A549 (cell line): Measurements from ENCODE around the gene ST3GAL5. TPM values are rescaled to one million over a fixed set of nuclear protein-coding genes. Genes with fewer than 3 reads are reported as not detected.

ENCODE experiments used
- ATAC-seq, 2 experiments: fragments of 200-7000 bp in 1 of 2; fragments of >200 bp in 1 of 2; cut with Nextera tagmentation in 1 of 2; cut with Tn5 transposase in 1 of 2; 3 replicates each; pipeline versions ENCODE4 v1.8.0 to v1.9.1; 2018 to 2020; ENCODE audit warnings: mild to moderate bottlenecking in 1 of 2, moderate library complexity in 1 of 2
- CTCF ChIA-PET: fragments of 300-600 bp; sonication (Branson Sonifier 250); formaldehyde crosslinking; extraction: SDS; loops from one replicate; lab custom pipeline; 2021; ENCODE audit warnings: antibody characterized with exemption, inconsistent platforms; lab: Yijun Ruan, JAX
- POLR2A ChIA-PET: fragments of 350-600 bp; formaldehyde crosslinking; extraction: SDS; loops from one replicate; lab custom pipeline; 2021; ENCODE audit warnings: antibody characterized with exemption, inconsistent platforms; lab: Yijun Ruan, JAX
- DNase-seq, 2 experiments: peaks; one replicate each; pipeline versions ENCODE4 v3.0.0 to v3.0.0-alpha.2; 2011 to 2016; ENCODE audit warnings: low read depth in 1 of 2, low spot score in 1 of 2
- FAIRE-seq: peaks from 2 replicates; lab custom pipeline; 2011; peaks lifted over from hg19 to GRCh38; lab: Jason Lieb, UNC
- H3K27ac ChIP-seq, 2 experiments: fragments of >200 bp; sonication (Bioruptor Twin); formaldehyde crosslinking; 3 replicates each; pipeline ENCODE4 v1.5.1; 2016 to 2017
- H3K4me1 ChIP-seq: fragments of >200 bp; sonication (Bioruptor Twin); formaldehyde crosslinking; 3 replicates; pipeline ENCODE4 v1.6.1; 2016
- H3K4me2 ChIP-seq: fragments of >200 bp; sonication (Bioruptor Twin); formaldehyde crosslinking; 3 replicates; pipeline ENCODE4 v1.6.1; 2016
- H3K4me3 ChIP-seq: fragments of >200 bp; sonication (Bioruptor Twin); formaldehyde crosslinking; 3 replicates; pipeline ENCODE4 v1.5.1; 2016
- H3K9me3 ChIP-seq: fragments of >200 bp; sonication (Bioruptor Twin); formaldehyde crosslinking; 3 replicates; pipeline ENCODE4 v1.6.1; 2016
- BHLHE40 ChIP-seq: IDR thresholded peaks from 2 replicates; pipeline ENCODE4 v1.6.1; 2012; ENCODE audit warnings: low read depth, low read length, inconsistent platforms
- CHD4 ChIP-seq: fragments of 200-600 bp; sonication (generic); IDR thresholded peaks from 2 replicates; pipeline ENCODE4 v1.6.1; 2016; ENCODE audit warnings: antibody characterized with exemption, mild to moderate bottlenecking, borderline replicate concordance
- EHMT2 ChIP-seq: fragments of 200-600 bp; sonication (generic); IDR thresholded peaks from 2 replicates; pipeline ENCODE4 v1.6.1; 2016; ENCODE audit warnings: antibody characterized with exemption, low read depth, mild to moderate bottlenecking, moderate library complexity
- FOXS1 ChIP-seq: fragments of 250-450 bp; sonication (Bioruptor Pico); IDR thresholded peaks from 2 replicates; pipeline ENCODE4 v1.5.0; 2020; ENCODE audit warnings: mild to moderate bottlenecking, moderate library complexity
- HDAC2 ChIP-seq: fragments of 200-600 bp; sonication (generic); IDR thresholded peaks from 2 replicates; pipeline ENCODE4 v1.6.1; 2016
- HOXB13 ChIP-seq: fragments of 250-450 bp; sonication (Bioruptor Pico); IDR thresholded peaks from 2 replicates; pipeline ENCODE4 v1.5.0; 2020; ENCODE audit warnings: low read depth, mild to moderate bottlenecking, moderate library complexity
- HOXB5 ChIP-seq: fragments of 250-450 bp; sonication (Bioruptor Pico); IDR thresholded peaks from 2 replicates; pipeline ENCODE4 v1.5.0; 2020; ENCODE audit warnings: mild to moderate bottlenecking, moderate library complexity
- JUNB ChIP-seq: fragments of >200 bp; sonication (Bioruptor Twin); formaldehyde crosslinking; IDR thresholded peaks from 2 replicates; pipeline ENCODE4 v1.6.1; 2016
- MAFK ChIP-seq: fragments of 450-650 bp; IDR thresholded peaks from 2 replicates; pipeline ENCODE4 v1.6.1; 2014; ENCODE audit not compliant: partially characterized antibody
- PHF8 ChIP-seq: fragments of 200-600 bp; sonication (generic); IDR thresholded peaks from 2 replicates; pipeline ENCODE4 v1.6.1; 2016; ENCODE audit warnings: low read depth, mild to moderate bottlenecking, antibody characterized with exemption, moderate library complexity, borderline replicate concordance
- POLR2AphosphoS2 ChIP-seq: conservative IDR thresholded peaks from 2 replicates; pipeline ENCODE4 v1.6.1; 2012; ENCODE audit warnings: low read length, improper control_type of control experiment, inconsistent platforms
- RAD21 ChIP-seq, 2 experiments: fragments of >200 bp in 1 of 2; sonication (Bioruptor Twin) in 1 of 2; formaldehyde crosslinking in 1 of 2; IDR thresholded peaks in 1 of 2; conservative IDR thresholded peaks in 1 of 2; 2 replicates in 1 of 2; 3 replicates in 1 of 2; pipeline ENCODE4 v1.6.1; 2012 to 2018; ENCODE audit warnings: inconsistent platforms in 1 of 2
- RARB ChIP-seq: fragments of 250-450 bp; sonication (Bioruptor Pico); IDR thresholded peaks from 2 replicates; pipeline ENCODE4 v1.8.0; 2021; ENCODE audit warnings: mild to moderate bottlenecking, moderate library complexity
- RNF2 ChIP-seq: fragments of 200-600 bp; sonication (generic); IDR thresholded peaks from 2 replicates; pipeline ENCODE4 v1.6.1; 2016; ENCODE audit warnings: low read depth, mild to moderate bottlenecking, antibody characterized with exemption, moderate library complexity, borderline replicate concordance
- SMC3 ChIP-seq: fragments of >200 bp; sonication (Bioruptor Twin); formaldehyde crosslinking; IDR thresholded peaks from 3 replicates; pipeline ENCODE4 v1.6.1; 2018; ENCODE audit warnings: inconsistent platforms
- TP53 ChIP-seq: fragments of 250-450 bp; sonication (Bioruptor Pico); IDR thresholded peaks from 2 replicates; pipeline ENCODE4 v1.5.0; 2021; ENCODE audit warnings: mild to moderate bottlenecking, moderate library complexity
- ZFP36 ChIP-seq: fragments of 450-650 bp; IDR thresholded peaks from 2 replicates; pipeline ENCODE4 v1.6.1; 2014; ENCODE audit warnings: borderline replicate concordance; ENCODE audit not compliant: partially characterized antibody
- ZNF302 ChIP-seq: fragments of 250-450 bp; sonication (Bioruptor Pico); IDR thresholded peaks from 2 replicates; pipeline ENCODE4 v1.9.0; 2021; ENCODE audit warnings: inconsistent platforms, mild to moderate bottlenecking, moderate library complexity
- WGBS: methylation state at CpG from one replicate; pipeline ENCODE4 v1.1.6; 2017; ENCODE audit errors: missing lambda C conversion rate; 5-methylcytosine and 5-hydroxymethylcytosine counted together
- polyA plus RNA-seq, 4 experiments: library from polyadenylated mRNA; depleted of rRNA in 3 of 4; stranded (reverse); fragments of >200 nt; fragmentation: RNase III in 1 of 4; extraction: RNeasy Plus Mini Kit Qiagen cat#74134 plus additional on column Dnase treatment in 1 of 4; gene quantifications; 2 replicates in 3 of 4; 3 replicates in 1 of 4; pipeline ENCODE4 v1.2.3, GENCODE V29; 2011 to 2017
- TF ChIP-seq, protein P1 (sequence below): fragments of 250-450 bp; sonication (Bioruptor Pico); IDR thresholded peaks from 2 replicates; pipeline ENCODE4 v1.5.0; 2020; ENCODE audit warnings: low read depth, mild to moderate bottlenecking, moderate library complexity
- TF ChIP-seq, protein P2 (sequence below): IDR thresholded peaks from 2 replicates; pipeline ENCODE4 v1.6.1; 2012; ENCODE audit warnings: low read depth, borderline replicate concordance
- TF ChIP-seq, protein P3 (sequence below): fragments of 150-350 bp; IDR thresholded peaks from 2 replicates; pipeline ENCODE4 v1.6.1; 2014; ENCODE audit warnings: low read depth, mild to moderate bottlenecking, low read length
- TF ChIP-seq, protein P4 (sequence below): fragments of >200 bp; sonication (Bioruptor Twin); formaldehyde crosslinking; IDR thresholded peaks from 3 replicates; pipeline ENCODE4 v1.6.1; 2016
- TF ChIP-seq, protein P5 (sequence below): fragments of >200 bp; sonication (Bioruptor Twin); formaldehyde crosslinking; IDR thresholded peaks from 2 replicates; pipeline ENCODE4 v1.6.1; 2016
- TF ChIP-seq, protein P6 (sequence below): IDR thresholded peaks from 2 replicates; pipeline ENCODE4 v1.6.1; 2012
- TF ChIP-seq, protein P7 (sequence below): fragments of 250-450 bp; sonication (Bioruptor Pico); IDR thresholded peaks from 2 replicates; pipeline ENCODE4 v1.5.0; 2021; ENCODE audit warnings: mild to moderate bottlenecking, moderate library complexity, borderline replicate concordance

Gene ST3GAL5
- polyA plus RNA-seq, 2 of the 4 experiments (the other 2 are of a cell fraction): 36.9 to 119 TPM

DNA sequence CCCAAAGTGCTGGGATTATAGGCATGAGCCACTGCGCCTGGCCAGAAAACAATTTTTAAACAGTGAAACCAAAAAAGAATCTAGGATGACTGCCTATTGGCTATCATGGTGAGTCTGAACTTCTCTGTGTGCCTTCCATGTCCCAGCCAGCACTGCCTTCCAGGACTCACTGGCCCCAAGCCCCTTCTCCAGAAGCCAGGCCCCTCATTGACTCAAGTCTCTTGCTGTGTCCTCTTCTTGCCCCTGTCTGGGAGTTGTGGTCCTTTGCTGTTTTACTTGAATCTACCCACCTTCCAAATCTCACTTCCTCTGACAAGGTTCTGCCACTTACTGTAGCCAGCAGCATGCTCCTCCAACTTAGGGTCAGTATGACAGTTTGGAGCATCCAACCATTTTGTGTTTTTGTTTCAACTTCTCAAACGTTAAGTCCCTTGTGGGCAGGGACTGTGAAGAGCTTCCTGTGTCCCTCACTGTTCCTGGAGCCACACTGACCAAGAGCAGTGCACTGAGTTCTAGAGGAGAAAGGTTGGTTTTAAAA is 41.7 kb downstream of the ST3GAL5 start:
- H3K27ac ChIP-seq: no peak overlapping the region
- ATAC-seq (no peak), FAIRE-seq (no peak), DNase-seq (no peak)
- POLR2A ChIA-PET: no interaction called here
- TF ChIP-seq SMC3 (no peak), FOXS1 (CRISPR knock-in tag) (no peak), JUNB (no peak), POLR2AphosphoS2 (no peak), ZNF302 (no peak), BHLHE40 (no peak), HOXB13 (CRISPR knock-in tag) (no peak), MAFK (no peak)
- TF ChIP-seq, protein P1, sequence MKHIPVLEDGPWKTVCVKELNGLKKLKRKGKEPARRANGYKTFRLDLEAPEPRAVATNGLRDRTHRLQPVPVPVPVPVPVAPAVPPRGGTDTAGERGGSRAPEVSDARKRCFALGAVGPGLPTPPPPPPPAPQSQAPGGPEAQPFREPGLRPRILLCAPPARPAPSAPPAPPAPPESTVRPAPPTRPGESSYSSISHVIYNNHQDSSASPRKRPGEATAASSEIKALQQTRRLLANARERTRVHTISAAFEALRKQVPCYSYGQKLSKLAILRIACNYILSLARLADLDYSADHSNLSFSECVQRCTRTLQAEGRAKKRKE (CRISPR knock-in tag): no peak
- TF ChIP-seq, protein P2, sequence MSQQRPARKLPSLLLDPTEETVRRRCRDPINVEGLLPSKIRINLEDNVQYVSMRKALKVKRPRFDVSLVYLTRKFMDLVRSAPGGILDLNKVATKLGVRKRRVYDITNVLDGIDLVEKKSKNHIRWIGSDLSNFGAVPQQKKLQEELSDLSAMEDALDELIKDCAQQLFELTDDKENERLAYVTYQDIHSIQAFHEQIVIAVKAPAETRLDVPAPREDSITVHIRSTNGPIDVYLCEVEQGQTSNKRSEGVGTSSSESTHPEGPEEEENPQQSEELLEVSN: no peak
- TF ChIP-seq, protein P3, sequence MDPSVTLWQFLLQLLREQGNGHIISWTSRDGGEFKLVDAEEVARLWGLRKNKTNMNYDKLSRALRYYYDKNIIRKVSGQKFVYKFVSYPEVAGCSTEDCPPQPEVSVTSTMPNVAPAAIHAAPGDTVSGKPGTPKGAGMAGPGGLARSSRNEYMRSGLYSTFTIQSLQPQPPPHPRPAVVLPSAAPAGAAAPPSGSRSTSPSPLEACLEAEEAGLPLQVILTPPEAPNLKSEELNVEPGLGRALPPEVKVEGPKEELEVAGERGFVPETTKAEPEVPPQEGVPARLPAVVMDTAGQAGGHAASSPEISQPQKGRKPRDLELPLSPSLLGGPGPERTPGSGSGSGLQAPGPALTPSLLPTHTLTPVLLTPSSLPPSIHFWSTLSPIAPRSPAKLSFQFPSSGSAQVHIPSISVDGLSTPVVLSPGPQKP: no peak
- no peak overlapping the region for H3K4me3 ChIP-seq
- no peaks in the 10 kb centered on the region for H3K4me1 ChIP-seq
- WGBS: 73% methylated on average over 2 of the region's 2 CpGs
- H3K4me2 ChIP-seq: no peak overlapping the region
- H3K9me3 ChIP-seq: no peaks in the 10 kb centered on the region
- CTCF ChIA-PET: interaction anchor here (1.0 to 2.7 kb wide), 6 partner anchors 9 to 233 kb away, joined by 3 to 9 read pairs (median 6); no protein-coding TSS in a partner anchor

DNA sequence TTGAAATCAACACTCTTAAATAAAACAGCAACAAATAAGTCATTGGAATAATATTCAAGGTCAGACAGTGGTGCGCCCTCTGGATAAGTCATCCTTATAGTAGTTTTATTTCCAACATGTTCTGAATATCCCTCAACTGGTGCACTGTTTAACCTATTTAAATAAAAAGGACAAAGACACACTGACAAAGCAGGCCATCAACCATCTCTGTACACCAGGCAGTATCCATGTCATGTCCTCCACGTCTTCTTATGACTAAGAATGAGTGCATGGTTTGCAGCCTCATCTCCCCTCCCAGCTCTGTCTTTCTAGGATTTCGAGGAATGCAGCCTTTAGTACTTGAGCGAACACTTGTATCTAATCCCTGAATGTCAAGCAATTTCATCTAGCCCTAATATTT is 42.4 kb downstream of the ST3GAL5 start:
- H3K4me3 ChIP-seq: no peak overlapping the region
- DNase-seq (no peak), FAIRE-seq (no peak)
- 90% methylated on average over 4 of the region's 4 CpGs for WGBS
- TF ChIP-seq, protein P4, sequence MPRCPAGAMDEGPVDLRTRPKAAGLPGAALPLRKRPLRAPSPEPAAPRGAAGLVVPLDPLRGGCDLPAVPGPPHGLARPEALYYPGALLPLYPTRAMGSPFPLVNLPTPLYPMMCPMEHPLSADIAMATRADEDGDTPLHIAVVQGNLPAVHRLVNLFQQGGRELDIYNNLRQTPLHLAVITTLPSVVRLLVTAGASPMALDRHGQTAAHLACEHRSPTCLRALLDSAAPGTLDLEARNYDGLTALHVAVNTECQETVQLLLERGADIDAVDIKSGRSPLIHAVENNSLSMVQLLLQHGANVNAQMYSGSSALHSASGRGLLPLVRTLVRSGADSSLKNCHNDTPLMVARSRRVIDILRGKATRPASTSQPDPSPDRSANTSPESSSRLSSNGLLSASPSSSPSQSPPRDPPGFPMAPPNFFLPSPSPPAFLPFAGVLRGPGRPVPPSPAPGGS: no peak
- no peak for TF ChIP-seq HDAC2
- no peak for TF ChIP-seq RARB (CRISPR knock-in tag)
- TF ChIP-seq, protein P5, sequence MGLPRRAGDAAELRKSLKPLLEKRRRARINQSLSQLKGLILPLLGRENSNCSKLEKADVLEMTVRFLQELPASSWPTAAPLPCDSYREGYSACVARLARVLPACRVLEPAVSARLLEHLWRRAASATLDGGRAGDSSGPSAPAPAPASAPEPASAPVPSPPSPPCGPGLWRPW: no peak
- no peak for TF ChIP-seq RAD21 (conservative IDR thresholded peaks at IDR 0.05 in 1 of 2, IDR thresholded peaks at IDR 0.05 in 1 of 2)
- TF ChIP-seq RNF2: no peak
- TF ChIP-seq, protein P6, sequence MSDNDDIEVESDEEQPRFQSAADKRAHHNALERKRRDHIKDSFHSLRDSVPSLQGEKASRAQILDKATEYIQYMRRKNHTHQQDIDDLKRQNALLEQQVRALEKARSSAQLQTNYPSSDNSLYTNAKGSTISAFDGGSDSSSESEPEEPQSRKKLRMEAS: no peak
- TF ChIP-seq ZFP36: no peak
- no peak for TF ChIP-seq EHMT2
- TF ChIP-seq PHF8: no peak
- no peak for TF ChIP-seq CHD4
- TF ChIP-seq FOXS1 (CRISPR knock-in tag): no peak
- no peak for TF ChIP-seq TP53 (CRISPR knock-in tag)
- TF ChIP-seq ZNF302: no peak
- no peak for TF ChIP-seq HOXB5 (CRISPR knock-in tag)
- TF ChIP-seq, protein P7, sequence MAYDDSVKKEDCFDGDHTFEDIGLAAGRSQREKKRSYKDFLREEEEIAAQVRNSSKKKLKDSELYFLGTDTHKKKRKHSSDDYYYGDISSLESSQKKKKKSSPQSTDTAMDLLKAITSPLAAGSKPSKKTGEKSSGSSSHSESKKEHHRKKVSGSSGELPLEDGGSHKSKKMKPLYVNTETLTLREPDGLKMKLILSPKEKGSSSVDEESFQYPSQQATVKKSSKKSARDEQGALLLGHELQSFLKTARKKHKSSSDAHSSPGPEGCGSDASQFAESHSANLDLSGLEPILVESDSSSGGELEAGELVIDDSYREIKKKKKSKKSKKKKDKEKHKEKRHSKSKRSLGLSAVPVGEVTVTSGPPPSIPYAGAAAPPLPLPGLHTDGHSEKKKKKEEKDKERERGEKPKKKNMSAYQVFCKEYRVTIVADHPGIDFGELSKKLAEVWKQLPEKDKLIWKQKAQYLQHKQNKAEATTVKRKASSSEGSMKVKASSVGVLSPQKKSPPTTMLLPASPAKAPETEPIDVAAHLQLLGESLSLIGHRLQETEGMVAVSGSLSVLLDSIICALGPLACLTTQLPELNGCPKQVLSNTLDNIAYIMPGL (CRISPR knock-in tag): no peak
- TF ChIP-seq, protein P3: no peak
- TF ChIP-seq BHLHE40: no peak
- TF ChIP-seq, all 56 proteins: peak for 0
- ChIA-PET POLR2A (no interaction called here), CTCF (interaction anchor here (1.6 to 2.7 kb wide), 5 partner anchors 19 to 233 kb away, joined by 6 to 15 read pairs (median 9); no protein-coding TSS in a partner anchor)
- Histone ChIP-seq H3K4me2 (no peak overlapping the region), H3K9me3 (no peaks in the 10 kb centered on the region), H3K27ac (no peak overlapping the region), H3K4me1 (no peaks in the 10 kb centered on the region)
- no peak for ATAC-seq
